ENCODE data around the gene ADAP1.

DNA sequence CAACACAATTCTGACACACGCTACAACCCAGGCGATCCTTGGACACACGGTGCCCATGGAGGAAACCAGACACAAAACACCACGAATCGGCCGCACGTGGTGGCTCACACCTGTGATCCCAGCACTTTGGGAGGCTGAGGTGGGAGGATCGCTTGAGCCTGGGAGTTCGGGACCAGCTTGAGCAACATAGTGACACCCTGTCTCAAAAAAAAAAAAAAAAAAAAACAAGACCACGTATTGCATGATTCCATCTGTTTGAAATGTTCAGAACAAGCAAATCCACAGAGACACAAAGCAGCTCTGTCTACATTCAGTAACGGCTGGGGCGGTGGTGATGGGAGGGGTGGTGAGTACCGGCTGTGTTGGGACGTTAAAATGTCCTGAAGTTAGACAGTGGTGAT lies 25.2 kb downstream of the ADAP1 start:
- TF ChIP-seq, protein P1, sequence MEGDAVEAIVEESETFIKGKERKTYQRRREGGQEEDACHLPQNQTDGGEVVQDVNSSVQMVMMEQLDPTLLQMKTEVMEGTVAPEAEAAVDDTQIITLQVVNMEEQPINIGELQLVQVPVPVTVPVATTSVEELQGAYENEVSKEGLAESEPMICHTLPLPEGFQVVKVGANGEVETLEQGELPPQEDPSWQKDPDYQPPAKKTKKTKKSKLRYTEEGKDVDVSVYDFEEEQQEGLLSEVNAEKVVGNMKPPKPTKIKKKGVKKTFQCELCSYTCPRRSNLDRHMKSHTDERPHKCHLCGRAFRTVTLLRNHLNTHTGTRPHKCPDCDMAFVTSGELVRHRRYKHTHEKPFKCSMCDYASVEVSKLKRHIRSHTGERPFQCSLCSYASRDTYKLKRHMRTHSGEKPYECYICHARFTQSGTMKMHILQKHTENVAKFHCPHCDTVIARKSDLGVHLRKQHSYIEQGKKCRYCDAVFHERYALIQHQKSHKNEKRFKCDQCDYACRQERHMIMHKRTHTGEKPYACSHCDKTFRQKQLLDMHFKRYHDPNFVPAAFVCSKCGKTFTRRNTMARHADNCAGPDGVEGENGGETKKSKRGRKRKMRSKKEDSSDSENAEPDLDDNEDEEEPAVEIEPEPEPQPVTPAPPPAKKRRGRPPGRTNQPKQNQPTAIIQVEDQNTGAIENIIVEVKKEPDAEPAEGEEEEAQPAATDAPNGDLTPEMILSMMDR (IDR thresholded peaks at IDR 0.05) = no peak
- no peak for TF ChIP-seq EP300 (IDR thresholded peaks at IDR 0.05)
- TF ChIP-seq POLR2A (IDR thresholded peaks at IDR 0.05) = no peak
- TF ChIP-seq POLR2AphosphoS5 (IDR thresholded peaks at IDR 0.05) = no peak
